ENCODE results near the gene FCRL1. TPM values are rescaled to one million over a fixed set of nuclear protein-coding genes. Genes with fewer than 3 reads are reported as not detected.

FCRL1 gene
- total RNA-seq, 1 donor from 2014 or later = not detected

Other genes starting within 250 kb of the FCRL1 start
- gene FCRL4, start 222.0 kb downstream of the FCRL1 start, total RNA-seq = not detected
- 0.03 TPM for gene FCRL3, start 119.4 kb downstream of the FCRL1 start, total RNA-seq
- gene FCRL2, start 43.0 kb downstream of the FCRL1 start, total RNA-seq = 0.09 TPM
- not detected for gene CD5L, start 21.7 kb upstream of the FCRL1 start, total RNA-seq
- gene KIRREL1, start 173.5 kb upstream of the FCRL1 start, total RNA-seq = 26.8 TPM

Measured in mucosa of gallbladder (tissue), 1 donor.